HG03354 (cell line): ENCODE data around the gene FSIP1.

Experiments used
- ATAC-seq: cut with Tn5 transposase; IDR thresholded peaks from one replicate; pipeline ENCODE4 v1.9.1; 2021; ENCODE audit warnings: mild to moderate bottlenecking; ENCODE audit not compliant: unreplicated experiment, poor library complexity, severe bottlenecking

FSIP1 gene

DNA sequence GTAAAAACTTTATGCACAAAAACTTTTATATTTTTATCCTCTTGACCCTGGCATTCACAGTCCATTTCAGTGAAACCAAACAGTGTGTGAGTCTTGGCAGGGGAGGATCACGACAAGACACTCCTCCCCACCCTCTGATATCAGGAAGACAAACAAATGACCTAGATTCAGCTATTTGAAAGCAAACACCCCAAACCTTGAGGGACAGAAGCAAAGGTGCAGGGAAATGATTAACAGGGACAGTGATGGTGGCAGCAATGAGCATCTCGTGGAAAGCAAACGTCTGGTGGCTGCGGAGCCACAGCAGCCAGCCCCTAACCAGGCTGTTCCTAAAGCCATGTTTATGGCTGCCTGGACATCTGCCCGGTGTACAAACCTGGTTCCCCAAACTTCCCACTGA lies 52.1 kb downstream of the FSIP1 start:
- ATAC-seq: no peak

GRCh38 chr15:39729500-39729899 lies 53.1 kb downstream of the FSIP1 start:
- no peak for ATAC-seq

- no peak for ATAC-seq
Measured at GRCh38 chr15:39728845-39729244, 53.8 kb downstream of the FSIP1 start.

GRCh38 chr15:39721893-39722292 lies 60.7 kb downstream of the FSIP1 start:
- no peak for ATAC-seq

DNA sequence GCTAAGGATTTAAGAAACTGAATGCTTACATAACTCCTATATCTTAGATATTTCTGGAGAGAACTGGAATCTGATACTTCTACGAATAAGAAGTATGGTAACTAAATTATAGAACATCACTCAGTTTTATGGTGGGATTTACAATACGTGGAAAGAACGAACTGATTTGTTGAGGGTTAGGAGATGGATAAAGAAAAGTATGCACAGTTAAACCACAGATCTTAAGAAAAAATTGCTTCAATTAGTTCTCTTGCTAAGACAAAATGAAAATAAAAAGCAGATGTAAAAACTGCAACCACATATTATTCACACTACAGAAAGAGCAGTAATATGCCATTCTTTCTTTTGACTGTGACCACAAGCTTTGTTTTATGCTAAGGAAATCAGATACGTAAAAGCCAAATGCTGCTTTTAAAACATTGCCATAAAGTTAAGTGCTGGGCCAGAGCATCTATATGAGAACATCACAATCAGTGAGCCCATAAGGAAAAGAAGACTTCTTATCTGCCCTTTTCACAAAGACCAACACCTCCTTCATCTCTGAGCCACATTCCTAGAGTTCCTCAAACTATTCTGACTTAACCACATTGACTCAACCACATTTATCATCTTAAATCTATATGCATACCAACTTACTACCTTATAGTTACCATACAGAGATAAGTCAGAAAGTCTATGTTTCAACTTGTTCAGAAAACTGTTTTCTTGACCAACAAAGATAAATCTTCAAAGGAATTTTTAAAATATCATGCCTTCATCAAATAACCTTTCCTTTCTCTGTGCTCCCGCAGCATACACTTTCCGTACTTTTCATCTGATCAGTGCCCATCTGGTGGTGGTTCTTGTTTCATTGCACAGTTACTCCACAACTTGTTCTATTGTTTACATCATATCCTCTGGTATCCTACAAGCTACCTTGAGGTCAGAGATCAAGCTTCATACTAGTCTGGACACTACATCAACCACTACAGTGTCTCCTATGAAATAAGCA lies 61.7 kb downstream of the FSIP1 start:
- no peak for ATAC-seq

DNA sequence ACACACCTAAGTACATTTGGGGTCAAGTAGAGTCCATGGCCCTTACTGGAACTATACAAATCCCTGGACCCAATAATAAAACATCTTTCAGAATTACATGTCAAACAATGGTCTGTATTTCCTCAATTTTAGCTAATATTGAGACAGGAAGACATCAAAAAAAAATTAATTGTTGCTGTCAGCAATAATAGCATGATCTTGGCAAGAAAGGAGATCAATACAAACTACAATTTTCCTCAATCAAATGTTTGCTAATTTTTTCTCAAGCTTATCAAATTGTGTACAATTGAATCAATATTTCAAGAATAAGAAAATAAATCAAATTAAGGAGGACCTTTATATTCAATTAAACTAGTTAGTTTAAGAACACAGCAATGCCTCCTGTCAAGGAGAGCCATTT lies 62.6 kb downstream of the FSIP1 start:
- ATAC-seq: no peak

DNA sequence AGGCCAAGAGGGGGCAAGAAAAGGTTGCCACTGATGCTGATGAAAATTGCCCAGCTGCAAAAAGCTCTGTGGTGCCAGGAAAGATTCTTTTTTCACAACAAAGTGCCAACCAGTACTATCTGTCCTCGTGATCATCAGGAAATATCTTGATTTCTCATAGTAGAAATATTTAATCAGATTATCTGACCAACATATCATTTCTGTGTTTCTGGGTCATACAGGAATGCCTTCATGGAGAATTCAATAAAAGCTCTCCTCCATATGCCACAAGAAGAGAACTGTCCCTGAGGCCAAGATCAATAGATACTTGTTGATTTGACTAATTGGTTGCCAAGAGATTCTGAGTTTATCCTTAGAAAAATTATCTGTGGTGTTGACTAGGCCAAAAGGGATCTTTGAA lies 63.5 kb downstream of the FSIP1 start:
- ATAC-seq: no peak

GRCh38 chr15:39717134-39717533 lies 65.5 kb downstream of the FSIP1 start:
- no peak for ATAC-seq

GRCh38 chr15:39714251-39714650 lies 68.4 kb downstream of the FSIP1 start:
- ATAC-seq: no peak

GRCh38 chr15:39713846-39714245 lies 68.8 kb downstream of the FSIP1 start:
- no peak for ATAC-seq

- ATAC-seq: no peak
Measured at GRCh38 chr15:39710681-39711080, 72.0 kb downstream of the FSIP1 start.

DNA sequence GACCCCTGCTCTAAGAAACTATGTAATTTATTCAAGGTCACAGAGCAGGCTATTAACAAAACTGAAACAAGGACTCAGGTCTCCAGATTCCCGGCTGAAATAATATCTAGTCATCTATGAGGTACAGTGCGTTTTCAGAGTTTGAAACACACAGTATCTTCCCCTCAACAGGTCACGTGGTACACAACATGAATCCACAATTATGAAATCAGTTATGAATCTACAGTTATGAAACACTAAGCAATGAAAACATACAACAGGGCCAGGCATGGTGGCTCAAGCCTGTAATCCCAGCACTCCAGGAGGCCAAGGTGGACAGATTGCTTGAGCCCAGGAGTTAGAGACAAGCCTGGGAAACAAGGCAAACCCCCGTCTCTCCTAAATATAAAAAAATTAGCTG lies 72.7 kb downstream of the FSIP1 start:
- no peak for ATAC-seq

DNA sequence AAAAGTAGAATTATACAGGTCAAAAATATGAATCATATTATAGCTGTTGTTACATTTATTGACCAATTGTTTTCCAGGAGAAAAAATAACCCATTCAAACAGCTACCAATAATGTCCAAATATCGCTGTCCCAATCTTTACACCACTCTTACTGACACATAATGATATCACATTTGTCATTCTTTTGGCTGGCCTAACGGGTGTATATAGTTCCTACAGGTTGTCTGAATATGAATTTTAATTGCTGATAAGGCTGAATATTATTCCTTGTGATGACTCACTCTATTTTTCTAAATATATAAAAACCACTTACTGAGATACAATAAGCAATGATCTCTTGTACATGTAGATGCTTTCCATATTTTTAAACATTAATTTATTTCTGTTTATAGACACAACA lies 76.4 kb downstream of the FSIP1 start:
- ATAC-seq: no peak

DNA sequence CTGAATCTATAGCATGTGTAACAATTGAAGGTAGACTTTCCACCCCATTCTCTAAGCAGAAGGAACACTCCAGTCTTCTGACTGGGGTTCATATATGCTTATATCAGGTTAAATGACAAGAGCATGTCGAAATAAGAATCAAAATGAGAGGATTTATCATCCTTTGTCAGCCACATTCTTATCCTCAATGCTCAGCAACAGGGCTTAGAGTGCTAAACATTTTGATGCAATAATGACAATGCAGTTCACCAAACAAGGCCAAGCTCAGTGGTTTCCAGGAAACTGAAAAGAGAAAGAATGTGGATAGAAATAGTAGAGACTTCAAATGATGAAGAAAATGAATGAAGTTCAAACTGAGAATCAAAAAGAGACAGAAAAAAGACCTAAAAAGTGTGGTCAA lies 78.0 kb downstream of the FSIP1 start:
- no peak for ATAC-seq

GRCh38 chr15:39704235-39704634 lies 78.4 kb downstream of the FSIP1 start:
- ATAC-seq: no peak

GRCh38 chr15:39701988-39702387 lies 80.7 kb downstream of the FSIP1 start:
- ATAC-seq: no peak

GRCh38 chr15:39700375-39700700 lies 82.3 kb downstream of the FSIP1 start:
- ATAC-seq: no peak

- no peak for ATAC-seq
Measured at GRCh38 chr15:39699516-39700374, 82.9 kb downstream of the FSIP1 start.

DNA sequence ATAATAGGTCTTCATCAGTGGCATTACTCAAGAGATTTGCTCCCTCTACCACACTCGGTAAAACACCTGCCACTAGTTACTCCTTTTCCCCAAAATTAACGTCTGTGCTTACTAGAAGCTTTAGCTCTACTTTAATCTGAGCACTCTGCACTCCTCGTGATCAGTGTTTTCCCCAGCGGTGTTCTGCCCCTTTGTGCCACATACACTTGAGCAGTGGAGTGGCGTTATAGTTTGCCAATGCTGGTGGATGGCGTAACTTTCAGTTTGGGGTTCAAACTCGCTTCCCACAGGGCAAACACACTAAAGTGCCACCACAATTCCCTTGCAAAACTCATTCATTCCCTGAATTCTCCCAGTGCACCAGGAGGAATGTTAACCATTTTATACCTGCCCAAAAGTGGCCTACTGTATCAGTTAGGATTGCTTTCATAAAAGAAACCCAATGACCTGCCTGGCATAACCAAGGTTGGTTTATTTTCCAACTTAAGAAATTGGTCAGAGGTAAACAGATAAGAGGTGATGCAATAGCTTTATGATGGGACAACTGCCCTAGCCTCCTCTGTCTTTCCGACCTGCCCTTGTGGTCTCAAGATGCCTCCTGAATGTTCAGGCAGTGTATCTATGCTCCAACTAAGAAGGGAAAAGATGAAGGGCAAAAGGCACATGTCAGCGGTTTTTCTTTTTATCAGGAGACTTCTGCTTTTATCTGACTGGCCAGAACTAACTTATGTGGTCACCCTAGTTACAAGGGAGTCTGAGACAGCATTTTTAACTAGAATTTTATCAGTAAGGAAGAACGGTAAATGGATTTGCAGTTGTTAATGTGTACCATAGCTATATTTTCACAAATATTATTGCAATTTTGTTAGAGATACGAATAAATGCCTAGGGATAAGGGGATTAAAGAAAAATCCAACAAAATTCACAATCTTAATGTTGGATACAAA lies 83.9 kb downstream of the FSIP1 start:
- ATAC-seq: no peak

- ATAC-seq: no peak
Measured at GRCh38 chr15:39697509-39697908, 85.1 kb downstream of the FSIP1 start.
